GM19025 (cell line): ENCODE measurements around the gene HTRA2.
A peak's percentile ranks its signal among the peaks of the same experiment; 100 is the strongest.

Experiments used
- ATAC-seq: cut with Tn5 transposase; IDR thresholded peaks from one replicate; pipeline ENCODE4 v1.9.1; 2021; ENCODE audit warnings: mild to moderate bottlenecking, low read depth, moderate library complexity; ENCODE audit not compliant: unreplicated experiment

Gene HTRA2

GRCh38 chr2:74514368-74515270, 15.1 kb upstream of the HTRA2 start, which contains the start of gene TLX2:
TLX2 (plus strand) TSS chr2:74514450; CDS start chr2:74514807, 357 bp downstream.
- no peak for ATAC-seq

DNA sequence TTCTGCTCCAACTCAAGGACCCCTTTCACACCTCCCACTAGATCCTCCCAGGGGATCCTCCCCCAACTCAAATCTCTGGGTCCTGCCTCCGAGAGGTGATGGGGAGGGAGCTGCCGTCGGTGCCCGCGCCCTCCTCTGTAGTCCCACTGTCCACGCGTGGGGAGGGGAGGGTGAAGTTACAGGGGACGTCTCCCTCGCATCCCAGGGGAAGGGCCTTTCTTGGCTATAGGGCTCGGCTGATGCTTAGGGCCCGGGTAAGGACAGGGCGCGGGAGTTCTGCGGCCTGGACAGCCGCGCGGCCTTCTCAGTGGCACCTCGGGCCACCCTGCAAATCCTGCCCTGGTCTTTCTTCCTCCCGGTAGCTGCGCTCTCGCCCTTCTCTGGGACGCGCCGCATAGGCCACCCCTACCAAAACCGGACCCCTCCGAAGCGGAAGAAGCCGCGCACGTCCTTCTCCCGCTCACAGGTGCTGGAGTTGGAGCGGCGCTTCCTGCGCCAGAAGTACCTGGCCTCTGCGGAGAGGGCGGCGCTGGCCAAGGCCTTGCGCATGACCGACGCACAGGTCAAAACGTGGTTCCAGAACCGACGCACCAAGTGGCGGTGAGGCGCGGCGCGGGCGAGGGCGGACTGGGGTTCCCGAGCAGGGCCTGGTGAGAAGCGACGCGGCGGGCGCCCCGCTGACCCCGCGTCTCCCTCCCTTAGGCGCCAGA, 14.3 kb upstream of the HTRA2 start:
- peak; percentile 13 for ATAC-seq

DNA sequence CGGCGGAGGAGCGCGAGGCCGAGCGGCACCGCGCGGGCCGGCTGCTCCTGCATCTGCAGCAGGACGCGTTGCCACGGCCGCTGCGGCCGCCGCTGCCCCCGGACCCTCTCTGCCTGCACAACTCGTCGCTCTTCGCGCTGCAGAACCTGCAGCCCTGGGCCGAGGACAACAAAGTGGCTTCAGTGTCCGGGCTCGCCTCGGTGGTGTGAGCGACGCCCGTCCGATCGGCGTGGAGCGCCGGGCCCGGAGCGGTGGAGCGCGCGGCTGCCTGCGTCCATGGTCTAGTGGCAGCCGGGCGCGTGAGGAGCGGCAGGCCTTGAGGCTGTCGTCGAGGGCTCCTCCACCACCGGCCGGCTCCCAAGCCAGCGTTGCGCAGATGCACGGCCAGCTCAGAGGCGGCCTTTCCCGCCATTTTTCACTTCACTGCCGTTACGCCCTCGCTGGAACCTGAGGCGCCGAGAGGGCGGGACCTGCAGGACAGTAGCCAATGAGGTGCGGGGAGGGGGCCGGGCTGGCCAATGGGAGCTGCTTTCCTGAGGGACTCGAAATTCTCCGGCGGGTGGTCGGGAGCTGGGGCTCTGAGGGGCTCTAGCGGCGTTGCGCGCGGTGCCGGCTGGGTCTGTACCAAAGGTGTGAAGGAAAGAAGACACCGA, 13.6 kb upstream of the HTRA2 start:
- peak; percentile 75 for ATAC-seq

DNA sequence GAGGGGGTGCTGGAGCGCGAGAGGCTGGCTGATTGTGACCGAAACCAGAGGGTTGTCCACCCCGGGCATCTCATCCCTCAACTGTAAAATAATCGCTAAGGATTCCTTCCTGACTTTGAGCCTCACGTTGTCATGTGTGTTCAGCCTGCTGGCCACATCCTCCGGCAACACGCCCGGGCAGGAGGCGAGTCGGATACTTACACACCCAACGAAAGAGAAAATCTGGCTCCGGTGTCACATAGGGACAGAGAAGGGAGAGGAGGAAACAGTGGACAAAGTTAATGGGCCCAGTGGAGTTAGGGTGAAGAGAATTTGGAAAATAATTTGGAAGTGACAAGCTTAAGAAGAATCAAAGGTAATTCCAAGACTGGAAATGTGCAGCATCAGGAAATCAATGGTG, 13.1 kb upstream of the HTRA2 start:
- ATAC-seq, result no peak

- ATAC-seq, result no peak
These were observed 7.2 kb upstream of the HTRA2 start for GRCh38 chr2:74522516-74522915.

DNA sequence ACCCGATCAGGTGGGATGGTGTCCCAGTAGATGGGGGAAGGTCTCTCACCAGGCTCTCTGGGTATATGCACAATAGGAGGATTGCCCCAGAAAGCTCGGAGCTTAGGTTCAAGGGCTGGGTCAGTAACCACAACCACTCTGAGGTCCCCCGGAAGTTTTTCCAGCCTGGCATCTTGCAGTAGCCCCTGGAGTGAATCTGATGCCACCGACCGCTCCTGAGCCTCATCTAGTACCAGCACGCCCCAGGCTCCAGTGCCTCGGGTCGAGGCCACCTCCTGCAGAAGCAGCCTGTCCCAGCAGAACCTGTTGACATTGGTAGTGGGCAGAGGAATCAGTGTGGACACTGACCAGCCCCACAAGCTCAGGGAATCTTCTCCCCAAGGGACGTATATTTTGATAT, 5.7 kb upstream of the HTRA2 start:
- no peak for ATAC-seq

- no peak for ATAC-seq
These were observed 4.6 kb upstream of the HTRA2 start for GRCh38 chr2:74524955-74525716.

GRCh38 chr2:74525717-74526648, 3.8 kb upstream of the HTRA2 start, which contains the start of gene DQX1:
DQX1 (minus strand) TSS chr2:74526231; CDS start chr2:74525729, 502 bp downstream.
- ATAC-seq, result no peak

DNA sequence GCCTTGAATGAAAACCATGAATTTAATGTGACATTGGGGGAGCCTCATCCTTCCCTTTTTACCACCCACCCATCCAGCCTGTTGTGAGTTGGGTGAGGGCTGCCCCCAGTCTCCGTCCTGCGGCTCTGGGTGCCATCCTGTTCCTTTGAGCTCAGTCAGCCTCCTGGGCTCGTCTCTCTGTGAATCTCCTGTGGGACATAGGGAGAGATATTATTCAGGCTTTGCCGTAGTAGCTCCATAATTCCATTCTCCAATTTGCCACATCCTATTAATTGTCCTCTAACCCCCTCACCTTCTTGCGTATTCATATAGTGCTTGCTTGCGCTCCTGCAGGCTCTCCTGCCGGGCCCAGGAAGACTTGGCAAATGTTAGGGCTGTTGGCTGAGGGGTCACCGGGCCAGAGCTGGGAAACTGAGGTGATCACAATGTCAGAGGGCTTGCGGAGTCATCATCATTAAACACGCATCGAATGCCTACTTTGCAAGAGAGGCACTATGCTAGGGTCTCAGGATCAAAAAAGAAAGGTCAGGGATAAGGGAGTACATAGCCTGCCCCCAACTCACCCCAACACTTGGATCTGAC, 3.0 kb upstream of the HTRA2 start:
- no peak for ATAC-seq

GRCh38 chr2:74527741-74528140, 2.0 kb upstream of the HTRA2 start:
- no peak for ATAC-seq

DNA sequence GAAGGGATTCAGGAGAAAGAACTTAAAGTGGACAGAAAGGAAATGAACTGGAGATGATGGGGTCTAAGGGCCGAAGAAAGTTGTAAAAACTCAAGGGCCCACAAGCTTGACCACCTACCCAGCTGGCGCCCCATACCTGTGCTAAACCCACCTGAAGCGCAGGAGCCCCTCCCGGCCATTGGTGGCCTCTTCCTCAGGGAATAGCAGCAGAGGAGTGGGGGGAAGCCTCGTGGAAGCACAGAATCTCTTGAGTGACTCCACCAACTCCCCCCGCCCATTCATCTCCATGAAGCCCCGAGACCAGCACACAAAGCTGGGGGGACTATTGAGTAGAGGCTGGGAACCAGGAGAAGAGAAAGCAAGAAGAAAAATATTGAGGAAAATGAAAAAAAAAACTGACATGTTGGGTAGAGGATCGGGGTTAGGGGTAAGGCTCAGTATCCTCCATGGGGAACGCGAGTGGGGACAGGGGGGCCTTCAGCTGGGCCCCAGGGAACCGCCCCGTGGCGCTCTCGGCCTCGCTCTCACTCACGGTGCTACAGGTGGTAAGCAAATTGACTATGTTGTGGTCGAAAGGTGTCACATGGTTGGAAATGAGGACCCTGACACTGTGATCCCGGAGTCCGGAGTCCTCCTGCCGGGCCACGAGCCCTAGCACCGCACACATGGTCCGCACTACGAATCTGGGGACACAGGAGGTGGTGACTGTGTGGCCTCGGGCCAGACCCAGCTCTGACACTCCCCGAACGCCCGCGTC, 955 bp upstream of the HTRA2 start:
- ATAC-seq, result no peak

- ATAC-seq, result peak; percentile 30
These were observed 780 bp downstream of the HTRA2 start for GRCh38 chr2:74530239-74531187.

- no peak for ATAC-seq
These were observed 1.9 kb downstream of the HTRA2 start for GRCh38 chr2:74531666-74532065.

GRCh38 chr2:74532222-74532621, 2.5 kb downstream of the HTRA2 start:
- no peak for ATAC-seq

DNA sequence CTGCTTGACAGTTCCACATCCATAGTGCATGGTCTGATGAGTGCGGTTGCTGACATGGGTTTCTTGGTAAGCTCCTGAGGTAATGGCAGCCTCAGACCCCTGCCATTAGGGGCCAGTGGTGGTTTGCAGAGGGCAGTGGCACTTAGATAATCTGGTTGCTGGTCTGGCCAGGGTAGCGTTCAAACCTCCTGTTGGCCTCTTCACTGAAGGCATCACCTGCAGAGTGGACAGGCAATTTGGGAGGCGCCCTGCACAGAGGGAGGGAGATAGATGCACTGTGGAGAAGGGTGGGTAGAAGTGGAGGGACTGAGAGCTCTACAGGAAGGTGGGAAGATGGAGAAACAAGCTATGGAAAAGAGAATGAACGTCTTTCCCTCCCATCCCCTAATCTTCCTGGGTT, 3.7 kb downstream of the HTRA2 start:
- no peak for ATAC-seq

DNA sequence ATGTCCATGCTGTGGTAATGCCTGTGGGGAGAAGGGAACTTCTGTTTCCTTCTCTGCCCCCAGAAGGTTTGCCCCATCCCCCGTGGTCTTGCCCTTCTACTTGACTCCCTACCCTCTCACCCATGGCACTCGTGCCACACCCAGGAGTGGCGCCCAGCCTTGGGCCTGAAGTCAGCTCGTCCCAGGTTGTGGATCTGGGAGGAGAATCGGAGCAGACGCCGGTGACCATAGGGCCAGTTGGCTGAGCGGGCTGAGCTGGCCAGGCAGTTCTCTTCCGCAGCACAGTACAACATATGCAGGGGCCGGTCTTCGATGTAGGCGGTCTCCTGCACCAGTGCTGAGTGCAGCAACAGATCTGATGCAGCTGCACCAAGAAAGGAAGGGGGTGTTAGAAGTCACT, 4.7 kb downstream of the HTRA2 start:
- no peak for ATAC-seq

DNA sequence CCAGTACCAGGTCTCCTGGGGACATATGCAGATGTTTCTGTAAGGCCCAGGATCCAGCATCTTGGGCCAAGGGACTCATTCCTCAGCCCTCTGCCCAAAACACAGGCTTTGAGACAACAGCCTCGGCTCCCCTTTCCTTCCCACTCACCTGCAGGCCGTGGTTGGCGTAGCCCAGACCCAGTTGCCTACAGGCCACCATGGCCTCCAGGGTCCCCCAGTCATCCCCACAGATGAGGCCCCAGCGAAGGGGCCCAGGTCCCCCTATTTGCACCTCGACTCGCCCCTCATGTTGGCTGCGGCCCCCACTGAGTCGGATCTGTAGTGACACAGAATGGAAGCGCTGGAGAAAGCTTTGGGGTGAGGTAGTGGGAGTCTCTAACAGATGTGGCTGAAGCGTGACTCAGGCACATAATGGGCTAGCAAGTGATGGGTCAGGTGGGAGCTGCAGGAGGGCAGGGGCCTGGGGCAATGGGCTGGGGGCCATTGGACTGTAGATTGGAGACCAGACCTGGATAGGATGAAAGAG, 5.8 kb downstream of the HTRA2 start:
- ATAC-seq, result no peak
